GM10266 (cell line): ENCODE results near the gene STRN3.
"Not testable (repeated sequence)": the region's sequence is repeated elsewhere in the genome, so short reads cannot be mapped to it uniquely, and the experiment has no call there.

Source experiments
- DNase-seq: peaks from one replicate; pipeline ENCODE4 v3.0.0; 2012; ENCODE audit errors: extremely low spot score
- TF ChIP-seq, protein P1 (sequence below): IDR thresholded peaks from 2 replicates; pipeline ENCODE4 v1.5.1; 2012; ENCODE audit warnings: mild to moderate bottlenecking, low read depth; ENCODE audit not compliant: control insufficient read depth, insufficient read depth; ENCODE audit errors: missing control alignments

The STRN3 gene

DNA sequence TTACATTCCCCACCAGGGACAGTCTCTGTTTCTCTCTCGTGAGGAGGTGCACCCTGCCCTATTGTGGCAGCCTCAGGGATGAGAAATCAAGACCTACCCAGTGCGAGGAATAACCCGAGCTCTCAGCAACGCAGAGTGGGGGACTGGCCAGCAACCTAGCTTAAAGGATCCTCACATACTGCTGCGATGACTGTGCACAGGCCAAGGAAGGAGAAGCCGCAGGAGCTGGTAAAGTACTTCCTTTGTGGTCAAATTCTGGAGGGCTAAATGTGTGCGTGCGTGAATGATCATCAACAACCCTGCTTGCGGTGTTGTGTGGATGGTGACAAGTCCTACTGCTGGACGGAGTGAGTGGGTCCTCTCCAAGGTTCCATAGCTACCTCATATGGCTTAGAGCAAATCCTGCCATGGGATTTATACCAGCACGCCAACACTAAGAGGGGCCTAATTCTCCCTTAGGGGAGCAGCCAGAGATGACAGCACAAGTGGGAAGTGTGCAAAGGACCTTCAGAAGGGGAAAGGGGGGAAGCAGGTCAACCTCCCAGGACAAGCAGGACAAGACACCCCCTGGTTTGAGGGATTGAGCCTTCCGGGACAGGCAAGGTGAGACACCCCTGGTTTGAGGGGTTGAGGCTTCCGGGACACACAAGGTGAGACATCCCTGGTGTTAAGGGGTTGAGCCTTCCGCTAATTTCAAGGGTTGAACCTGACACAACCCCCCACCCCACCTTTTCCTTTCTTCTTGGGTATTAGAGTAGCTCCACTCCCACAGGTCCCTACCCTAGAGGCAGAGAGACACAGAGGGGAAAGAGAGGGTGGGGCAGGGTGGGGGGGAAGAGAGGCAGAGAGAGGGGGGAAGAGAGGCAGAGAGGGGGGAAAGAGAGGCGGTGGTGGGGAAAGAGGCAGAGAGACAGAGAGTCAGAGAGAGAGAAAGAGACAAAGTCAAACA lies 59.5 kb downstream of the STRN3 start:
- DNase-seq = no peak

GRCh38 chr14:30965861-30966260 lies 60.3 kb downstream of the STRN3 start:
- not testable (repeated sequence) for DNase-seq

More for the DNA sequence above, 59.5 kb downstream of the STRN3 start:
- TF ChIP-seq, protein P1, sequence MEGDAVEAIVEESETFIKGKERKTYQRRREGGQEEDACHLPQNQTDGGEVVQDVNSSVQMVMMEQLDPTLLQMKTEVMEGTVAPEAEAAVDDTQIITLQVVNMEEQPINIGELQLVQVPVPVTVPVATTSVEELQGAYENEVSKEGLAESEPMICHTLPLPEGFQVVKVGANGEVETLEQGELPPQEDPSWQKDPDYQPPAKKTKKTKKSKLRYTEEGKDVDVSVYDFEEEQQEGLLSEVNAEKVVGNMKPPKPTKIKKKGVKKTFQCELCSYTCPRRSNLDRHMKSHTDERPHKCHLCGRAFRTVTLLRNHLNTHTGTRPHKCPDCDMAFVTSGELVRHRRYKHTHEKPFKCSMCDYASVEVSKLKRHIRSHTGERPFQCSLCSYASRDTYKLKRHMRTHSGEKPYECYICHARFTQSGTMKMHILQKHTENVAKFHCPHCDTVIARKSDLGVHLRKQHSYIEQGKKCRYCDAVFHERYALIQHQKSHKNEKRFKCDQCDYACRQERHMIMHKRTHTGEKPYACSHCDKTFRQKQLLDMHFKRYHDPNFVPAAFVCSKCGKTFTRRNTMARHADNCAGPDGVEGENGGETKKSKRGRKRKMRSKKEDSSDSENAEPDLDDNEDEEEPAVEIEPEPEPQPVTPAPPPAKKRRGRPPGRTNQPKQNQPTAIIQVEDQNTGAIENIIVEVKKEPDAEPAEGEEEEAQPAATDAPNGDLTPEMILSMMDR = no peak

GRCh38 chr14:30962537-30962936 lies 63.6 kb downstream of the STRN3 start:
- not testable (repeated sequence) for DNase-seq

DNA sequence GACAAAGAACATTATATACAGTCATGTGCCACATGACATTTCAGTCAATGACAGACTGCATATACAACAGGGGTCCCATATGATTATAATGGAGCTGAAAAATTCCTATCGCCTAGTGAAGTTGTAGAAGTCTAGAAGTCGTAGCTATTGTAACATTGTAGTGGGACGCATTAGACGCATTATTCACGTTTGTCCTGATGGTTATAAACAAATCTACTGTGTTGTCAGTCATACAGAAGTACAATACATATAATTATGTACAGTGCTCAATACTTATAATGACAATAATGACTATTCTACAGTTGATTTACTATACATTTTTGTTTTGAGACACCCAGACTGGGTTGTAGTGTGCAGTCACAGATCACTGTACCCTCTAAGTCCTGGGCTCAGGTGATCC lies 64.8 kb downstream of the STRN3 start:
- TF ChIP-seq, protein P1 = no peak
- DNase-seq = no peak

- TF ChIP-seq, protein P1 = no peak
These were observed 66.0 kb downstream of the STRN3 start for GRCh38 chr14:30960216-30960615.

DNA sequence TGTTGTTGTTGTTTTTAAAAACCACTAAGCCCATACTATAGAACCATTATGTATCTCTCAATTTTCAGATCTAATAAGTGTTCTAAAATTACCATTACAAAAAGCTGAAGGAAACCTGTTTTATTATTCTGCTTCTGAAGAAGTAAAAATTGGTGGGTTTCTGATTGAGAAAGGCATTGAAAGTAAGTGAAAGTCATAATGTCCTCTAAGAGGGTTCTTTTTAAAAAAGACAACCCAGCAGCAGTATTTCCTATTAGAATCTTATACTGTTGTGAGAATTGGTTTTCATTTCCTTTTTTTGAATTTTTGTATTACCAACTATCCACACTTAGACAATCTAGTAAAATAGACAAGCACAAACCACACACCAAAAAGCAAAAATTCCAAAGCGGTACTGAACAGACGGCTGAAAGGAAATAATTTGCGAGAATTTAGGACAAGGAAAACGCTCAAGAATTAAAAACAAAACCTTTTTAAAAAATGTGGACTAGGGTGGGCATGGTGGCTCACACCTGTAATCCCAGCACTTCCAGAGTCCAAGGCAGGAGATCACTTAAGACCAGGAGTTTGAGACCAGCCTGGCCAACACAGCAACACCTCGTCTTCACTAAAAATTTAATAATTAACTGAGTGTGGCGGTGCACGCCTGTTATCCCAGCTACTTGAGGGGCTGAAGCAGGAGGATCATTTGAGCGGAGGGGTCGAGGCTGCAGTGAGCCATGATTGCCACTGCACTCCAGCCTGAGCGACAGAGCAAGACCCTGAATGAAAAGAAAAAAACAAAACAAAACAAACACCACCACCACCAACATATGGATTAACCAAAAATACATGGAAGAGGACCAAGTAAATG lies 67.4 kb downstream of the STRN3 start:
- DNase-seq = peak; percentile 8
- TF ChIP-seq, protein P1 = no peak

More at GRCh38 chr14:30960216-30960615, 66.0 kb downstream of the STRN3 start:
- no peak for DNase-seq

DNA sequence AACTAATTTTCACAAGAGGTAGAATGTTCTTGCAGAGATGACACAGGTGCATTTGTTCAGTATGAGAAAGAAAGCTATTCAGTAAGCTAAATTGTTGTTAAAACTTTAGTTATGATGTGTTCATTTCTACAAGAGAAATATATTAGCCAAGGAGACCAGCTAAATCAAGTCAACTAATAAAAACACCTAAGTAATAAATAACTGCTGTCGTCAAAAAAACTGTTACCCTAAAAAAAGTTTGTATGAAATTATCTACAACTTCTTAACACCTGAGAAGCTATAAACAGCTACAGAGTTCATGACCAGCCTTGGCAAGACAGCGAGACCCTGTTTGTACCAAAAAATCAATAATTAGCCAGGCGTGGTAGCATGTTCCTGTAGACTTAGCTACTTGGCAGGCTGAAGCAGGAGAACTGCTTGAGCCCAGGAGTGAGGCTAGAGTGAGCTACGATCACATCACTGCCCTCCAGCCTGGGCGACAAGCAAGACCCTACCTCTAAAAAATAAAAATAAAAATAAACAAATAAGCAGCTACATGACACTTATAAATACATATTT lies 68.3 kb downstream of the STRN3 start:
- no peak for DNase-seq
- TF ChIP-seq, protein P1 = no peak
